Vagina (tissue), 2 donors: ENCODE data around the gene CASZ1. TPM values are rescaled to one million over a fixed set of nuclear protein-coding genes. Genes with fewer than 3 reads are reported as not detected.

Source experiments
- DNase-seq, 2 donors: peaks; one replicate each; pipeline ENCODE4 v3.0.0-alpha.2; 2017; ENCODE audit errors: extremely low spot score in 2 of 2
- H3K27ac ChIP-seq: fragments of 200-600 bp; sonication (generic); one replicate; pipeline ENCODE4 v1.5.1; 2019
- H3K27me3 ChIP-seq: fragments of 200-600 bp; sonication (generic); one replicate; pipeline ENCODE4 v1.5.1; 2019
- H3K36me3 ChIP-seq, 2 donors: fragments of 200-600 bp; sonication (generic); one replicate each; pipeline ENCODE4 v1.5.1; 2017 to 2019
- H3K4me1 ChIP-seq: fragments of 200-600 bp; sonication (generic); one replicate; pipeline ENCODE4 v1.5.1; 2019
- H3K4me3 ChIP-seq, 2 donors: fragments of 200-600 bp; sonication (generic); 1 replicate in 1 of 2; 2 replicates in 1 of 2; pipeline ENCODE4 v1.5.1; 2016 to 2019
- H3K9me3 ChIP-seq: fragments of 200-600 bp; sonication (generic); one replicate; pipeline ENCODE4 v1.5.1; 2019
- CTCF ChIP-seq, 3 experiments: fragments of 450-650 bp in 2 of 3; fragments of 200-600 bp in 1 of 3; sonication (generic) in 1 of 3; IDR thresholded peaks; one replicate each; pipeline ENCODE4 v1.5.1; 2017 to 2019; ENCODE audit warnings: antibody characterized with exemption in 3 of 3, mild to moderate bottlenecking in 2 of 3, moderate library complexity in 2 of 3
- POLR2A ChIP-seq, 2 donors: fragments of 450-650 bp; IDR thresholded peaks; one replicate each; pipeline ENCODE4 v1.6.1; 2017; ENCODE audit warnings: antibody characterized with exemption in 2 of 2, mild to moderate bottlenecking in 2 of 2, moderate library complexity in 2 of 2
- POLR2AphosphoS5 ChIP-seq, 2 donors: sonication (generic); formaldehyde crosslinking; IDR thresholded peaks; one replicate each; pipeline ENCODE4 v1.9.0; 2017; ENCODE audit warnings: antibody characterized with exemption in 2 of 2, mild to moderate bottlenecking in 2 of 2, low read depth in 1 of 2; ENCODE audit not compliant: insufficient read depth in 1 of 2
- intact Hi-C: fragments of 100-400 bp; cut with DNase I; formaldehyde crosslinking; loops from one replicate; pipeline ENCODE4 v1.15.1; 2023
- total RNA-seq: library from RNA; depleted of rRNA; stranded (reverse); fragments of >200 nt; gene quantifications from one replicate; pipeline ENCODE4 v1.2.3, GENCODE V29; 2016

CASZ1 gene
- total RNA-seq, 1 donor from 2014 or later, result 30.7 TPM

- DNase-seq, result no peak
- Histone ChIP-seq H3K4me3 (no peak overlapping the region), H3K4me1 (peaks cover 35% of the 10 kb centered on the region), H3K36me3 (no peaks in the 10 kb centered on the region), H3K27ac (no peak overlapping the region), H3K9me3 (no peaks in the 10 kb centered on the region), H3K27me3 (no peaks in the 10 kb centered on the region)
- TF ChIP-seq CTCF (IDR thresholded peaks at IDR 0.05) (no peak), POLR2AphosphoS5 (IDR thresholded peaks at IDR 0.05; ENCODE audit: insufficient read depth in 1 of 2, low read depth in 1 of 2) (no peak), POLR2A (IDR thresholded peaks at IDR 0.05) (no peak)
- intact Hi-C loops, result no loop called here
Observed at GRCh38 chr1:10734962-10735544, 61.4 kb downstream of the CASZ1 start.

- intact Hi-C loops, result no loop called here
- H3K4me1 ChIP-seq, result peaks cover 35% of the 10 kb centered on the region
- H3K27me3 ChIP-seq, result no peaks in the 10 kb centered on the region
- H3K27ac ChIP-seq, result no peak overlapping the region
- DNase-seq, result no peak
- H3K36me3 ChIP-seq, result no peaks in the 10 kb centered on the region
- H3K4me3 ChIP-seq, result no peak overlapping the region
- H3K9me3 ChIP-seq, result no peaks in the 10 kb centered on the region
- TF ChIP-seq CTCF (IDR thresholded peaks at IDR 0.05), result no peak
- TF ChIP-seq POLR2AphosphoS5 (IDR thresholded peaks at IDR 0.05; ENCODE audit: insufficient read depth in 1 of 2, low read depth in 1 of 2), result no peak
- TF ChIP-seq POLR2A (IDR thresholded peaks at IDR 0.05), result no peak
Observed at GRCh38 chr1:10734375-10734774, 62.1 kb downstream of the CASZ1 start.

- TF ChIP-seq CTCF (IDR thresholded peaks at IDR 0.05) (no peak), POLR2AphosphoS5 (IDR thresholded peaks at IDR 0.05; ENCODE audit: insufficient read depth in 1 of 2, low read depth in 1 of 2) (no peak), POLR2A (IDR thresholded peaks at IDR 0.05) (no peak)
- no peak for DNase-seq
- Histone ChIP-seq H3K4me1 (peaks cover 31% of the 10 kb centered on the region), H3K4me3 (no peak overlapping the region), H3K36me3 (no peaks in the 10 kb centered on the region), H3K27me3 (no peaks in the 10 kb centered on the region), H3K9me3 (no peaks in the 10 kb centered on the region), H3K27ac (no peak overlapping the region)
- intact Hi-C loops, result no loop called here
Observed at GRCh38 chr1:10733474-10734366, 62.7 kb downstream of the CASZ1 start.

DNA sequence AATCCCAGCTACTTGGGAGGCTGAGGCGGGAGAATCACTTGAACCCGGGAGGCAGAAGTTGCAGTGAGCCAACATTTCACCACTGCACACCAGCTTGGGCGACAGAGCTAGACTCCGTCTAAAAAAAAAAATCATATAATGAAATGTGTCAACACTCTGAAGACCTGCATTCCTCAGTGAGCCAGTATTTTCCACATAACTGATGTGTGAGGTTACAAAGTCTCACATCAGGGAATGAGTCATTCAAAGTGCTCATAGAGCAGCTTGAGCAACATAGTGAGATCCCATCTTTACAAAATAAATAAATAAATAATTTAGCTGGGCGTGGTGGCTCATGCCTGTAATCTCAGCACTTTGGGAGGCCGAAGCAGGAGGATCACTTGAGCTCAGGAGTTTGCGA lies 65.5 kb downstream of the CASZ1 start:
- H3K36me3 ChIP-seq, result no peaks in the 10 kb centered on the region
- H3K27ac ChIP-seq, result no peak overlapping the region
- no peaks in the 10 kb centered on the region for H3K9me3 ChIP-seq
- intact Hi-C loops, result no loop called here
- TF ChIP-seq POLR2A (IDR thresholded peaks at IDR 0.05) (no peak), CTCF (IDR thresholded peaks at IDR 0.05) (no peak), POLR2AphosphoS5 (IDR thresholded peaks at IDR 0.05; ENCODE audit: insufficient read depth in 1 of 2, low read depth in 1 of 2) (no peak)
- no peaks in the 10 kb centered on the region for H3K27me3 ChIP-seq
- H3K4me3 ChIP-seq, result no peak overlapping the region
- no peak for DNase-seq
- H3K4me1 ChIP-seq, result peaks cover 19% of the 10 kb centered on the region
